ENCODE results near the gene JARID2.

DNA sequence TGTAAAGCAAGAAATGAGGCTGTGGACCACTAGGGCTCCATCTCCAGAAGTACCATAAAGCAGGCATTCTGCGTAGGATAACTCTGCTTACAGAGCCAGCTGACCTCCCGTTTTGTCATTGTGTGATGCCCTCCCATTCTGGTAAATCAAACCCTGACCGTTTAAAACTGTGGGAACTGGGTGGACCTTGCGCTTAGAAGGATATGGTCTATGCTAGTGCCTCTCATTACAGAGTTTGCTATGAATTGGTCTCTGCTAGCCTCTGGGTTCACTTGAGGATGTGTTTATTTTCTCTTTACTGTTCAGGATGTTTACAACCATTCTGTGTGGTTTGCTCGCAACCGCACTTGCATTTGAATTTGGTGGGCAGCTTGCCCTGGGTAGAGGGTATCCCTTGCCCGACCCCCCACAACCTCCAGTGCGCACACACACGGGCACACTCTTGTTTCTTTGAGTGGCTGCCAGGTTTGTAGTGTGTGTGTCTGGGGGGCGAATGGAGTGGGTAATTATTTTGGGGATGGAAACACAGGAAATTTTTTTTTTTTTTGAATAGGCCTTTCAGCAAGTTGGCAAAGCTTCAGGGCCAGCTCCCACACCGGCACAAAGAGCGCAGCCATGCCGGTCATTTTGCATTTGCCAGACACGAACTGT, 198.3 kb downstream of the JARID2 start:
- TF ChIP-seq CTCF (IDR thresholded peaks at IDR 0.05) (no peak), POLR2A (IDR thresholded peaks at IDR 0.05) (no peak)
